Measurements from ENCODE around the gene SUPT7L.

The SUPT7L gene

GRCh38 chr2:27663285-27664153 is at the start of gene SUPT7L, which contains the start of gene SLC4A1AP:
SUPT7L (minus strand) TSS chr2:27663614; CDS start chr2:27662192, 1,422 bp downstream.
SLC4A1AP (plus strand) TSS chr2:27663889; CDS start chr2:27663915, 26 bp downstream.
- FAIRE-seq (peak; percentile 90), DNase-seq (ENCODE audit: insufficient read length, low spot score) (peak; percentile 57)

- no peak for FAIRE-seq
- no peak for DNase-seq (ENCODE audit: insufficient read length, low spot score)
These were observed 49.8 kb upstream of the SUPT7L start for GRCh38 chr2:27713201-27713600.

GRCh38 chr2:27712522-27712921 is 49.1 kb upstream of the SUPT7L start:
- FAIRE-seq, result no peak

GRCh38 chr2:27711804-27712203 is 48.4 kb upstream of the SUPT7L start:
- no peak for FAIRE-seq
- no peak for DNase-seq (ENCODE audit: insufficient read length, low spot score)

More at GRCh38 chr2:27712522-27712921, 49.1 kb upstream of the SUPT7L start:
- DNase-seq (ENCODE audit: insufficient read length, low spot score), result no peak

GRCh38 chr2:27710640-27711430 is 47.4 kb upstream of the SUPT7L start:
- FAIRE-seq, result no peak
- no peak for DNase-seq (ENCODE audit: insufficient read length, low spot score)

GRCh38 chr2:27709960-27710575 is 46.7 kb upstream of the SUPT7L start:
- FAIRE-seq (no peak), DNase-seq (ENCODE audit: insufficient read length, low spot score) (no peak)

- FAIRE-seq, result no peak
These were observed 45.9 kb upstream of the SUPT7L start for GRCh38 chr2:27709326-27709725.

GRCh38 chr2:27708666-27709065 is 45.3 kb upstream of the SUPT7L start:
- no peak for DNase-seq (ENCODE audit: insufficient read length, low spot score)
- no peak for FAIRE-seq

More at GRCh38 chr2:27709326-27709725, 45.9 kb upstream of the SUPT7L start:
- DNase-seq (ENCODE audit: insufficient read length, low spot score), result no peak

GRCh38 chr2:27708257-27708654 is 44.8 kb upstream of the SUPT7L start:
- DNase-seq (ENCODE audit: insufficient read length, low spot score), result no peak

GRCh38 chr2:27707462-27708256 is 44.2 kb upstream of the SUPT7L start:
- FAIRE-seq (no peak), DNase-seq (ENCODE audit: insufficient read length, low spot score) (no peak)

More at GRCh38 chr2:27708257-27708654, 44.8 kb upstream of the SUPT7L start:
- no peak for FAIRE-seq

GRCh38 chr2:27705851-27706622 is 42.6 kb upstream of the SUPT7L start:
- no peak for DNase-seq (ENCODE audit: insufficient read length, low spot score)
- FAIRE-seq, result no peak

- FAIRE-seq (no peak), DNase-seq (ENCODE audit: insufficient read length, low spot score) (no peak)
These were observed 41.0 kb upstream of the SUPT7L start for GRCh38 chr2:27704342-27704876.

GRCh38 chr2:27703638-27704341 is 40.4 kb upstream of the SUPT7L start:
- FAIRE-seq (peak; percentile 89), DNase-seq (ENCODE audit: insufficient read length, low spot score) (peak; percentile 69)

GRCh38 chr2:27702302-27702701 is 38.9 kb upstream of the SUPT7L start:
- DNase-seq (ENCODE audit: insufficient read length, low spot score), result no peak
- FAIRE-seq, result no peak

GRCh38 chr2:27701676-27702075 is 38.3 kb upstream of the SUPT7L start:
- no peak for DNase-seq (ENCODE audit: insufficient read length, low spot score)
- no peak for FAIRE-seq

GRCh38 chr2:27697660-27698059 is 34.2 kb upstream of the SUPT7L start:
- DNase-seq (ENCODE audit: insufficient read length, low spot score) (no peak), FAIRE-seq (no peak)

GRCh38 chr2:27690052-27690451 is 26.6 kb upstream of the SUPT7L start:
- FAIRE-seq (no peak), DNase-seq (ENCODE audit: insufficient read length, low spot score) (no peak)

GRCh38 chr2:27689424-27689823 is 26.0 kb upstream of the SUPT7L start:
- FAIRE-seq (no peak), DNase-seq (ENCODE audit: insufficient read length, low spot score) (no peak)

GRCh38 chr2:27687232-27687631 is 23.8 kb upstream of the SUPT7L start:
- FAIRE-seq (no peak), DNase-seq (ENCODE audit: insufficient read length, low spot score) (no peak)
